GM12891 (cell line): Measurements from ENCODE around the gene UNC93B1.
"Not testable (repeated sequence)": the region's sequence is repeated elsewhere in the genome, so short reads cannot be mapped to it uniquely, and the experiment has no call there.

Experiments
- POLR2A ChIP-seq: IDR thresholded peaks from 2 replicates; pipeline ENCODE4 v1.6.1; 2011; ENCODE audit warnings: low read depth, low read length, control low read depth
- POU2F2 ChIP-seq: IDR thresholded peaks from 2 replicates; pipeline ENCODE4 v1.6.1; 2011; ENCODE audit warnings: low read depth, mild to moderate bottlenecking, control low read depth, low read length, moderate library complexity

- not testable (repeated sequence) for TF ChIP-seq POLR2A, POU2F2
These were observed 12.4 kb downstream of the UNC93B1 start for GRCh38 chr11:67991347-67992121.
